Left lung (tissue), 10 donors: ENCODE results near the gene PAK5. TPM values are rescaled to one million over a fixed set of nuclear protein-coding genes. Genes with fewer than 3 reads are reported as not detected.

ENCODE experiments used
- ATAC-seq: fragments of 200-7000 bp; cut with Tn5 transposase; one replicate; pipeline ENCODE4 v1.9.1; 2020; ENCODE audit warnings: moderate library complexity
- DNase-seq, 4 donors: peaks; one replicate each; pipeline ENCODE4 v3.0.0-alpha.2; 2013 to 2020
- H3K27ac ChIP-seq, 2 donors: fragments of 200-600 bp; sonication (generic) in 1 of 2; one replicate each; pipeline versions ENCODE4 v1.5.0 to v1.8.0; 2020 to 2021
- H3K27me3 ChIP-seq, 2 donors: fragments of 200-600 bp; sonication (generic) in 1 of 2; one replicate each; pipeline versions ENCODE4 v1.5.0 to v1.8.0; 2020 to 2021
- H3K36me3 ChIP-seq, 2 donors: fragments of 200-600 bp; sonication (generic) in 1 of 2; one replicate each; pipeline versions ENCODE4 v1.5.0 to v1.8.0; 2020 to 2021
- H3K4me1 ChIP-seq, 2 donors: fragments of 200-600 bp; one replicate each; pipeline ENCODE4 v1.8.0; 2021
- H3K4me3 ChIP-seq, 2 donors: fragments of 200-600 bp; sonication (generic) in 1 of 2; one replicate each; pipeline versions ENCODE4 v1.5.0 to v1.8.0; 2020 to 2021; ENCODE audit warnings: mild to moderate bottlenecking in 1 of 2
- H3K9me3 ChIP-seq, 2 donors: fragments of 200-600 bp; sonication (generic) in 1 of 2; one replicate each; pipeline versions ENCODE4 v1.5.0 to v1.8.0; 2020 to 2021
- intact Hi-C, 2 donors: fragments of 100-400 bp; cut with DNase I; formaldehyde crosslinking; loops; one replicate each; pipeline versions ENCODE4 v1.11.2 to v1.14.2; 2022
- polyA plus RNA-seq, 6 donors: library from polyadenylated mRNA; unstranded; fragments of 120-200 nt; gene quantifications; one replicate each; pipeline ENCODE4 v1.2.1, GENCODE V29; 2013; ENCODE audit not compliant: insufficient read length in 6 of 6
- total RNA-seq, 2 donors: library from RNA; stranded (reverse); fragmentation: NEBNext Ultra II Directional; extraction: Animal tissue kit (Norgen Biotek cat#: 25700); gene quantifications; one replicate each; pipeline ENCODE4 v1.2.1, GENCODE V29; 2021
- TF ChIP-seq, protein P1 (sequence below), 2 donors: fragments of 200-600 bp; sonication (generic) in 1 of 2; IDR thresholded peaks; one replicate each; pipeline versions ENCODE4 v1.5.0 to v1.8.0; 2021; ENCODE audit warnings: antibody characterized with exemption in 2 of 2
- donor health status: DM: no; HTN: yes; CAD: no.
- donor health status: DM: no; HTN: no; CAD: no.

PAK5 gene
- total and polyA plus RNA-seq, 8 donors: 0.15 to 0.46 (median 0.38) TPM; not detected in 1

DNA sequence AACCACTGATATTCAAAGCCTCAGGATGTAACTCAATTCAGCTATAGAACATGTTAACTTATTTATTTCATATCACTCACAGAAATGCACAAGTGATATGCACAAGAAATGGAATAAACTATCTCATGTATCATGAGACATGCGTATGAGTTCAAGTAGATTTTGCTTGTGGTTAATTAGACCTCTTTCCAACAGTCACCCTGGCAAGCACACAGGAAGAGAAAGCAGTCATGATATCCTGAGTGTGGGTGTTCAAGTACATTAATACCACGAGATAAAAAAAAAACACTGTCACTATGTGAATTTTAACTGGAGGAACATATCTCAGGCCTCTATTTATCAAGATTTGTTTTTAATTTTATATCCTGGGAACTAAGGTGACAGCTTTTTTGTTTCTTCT lies 260.3 kb downstream of the PAK5 start:
- no peak for ATAC-seq

DNA sequence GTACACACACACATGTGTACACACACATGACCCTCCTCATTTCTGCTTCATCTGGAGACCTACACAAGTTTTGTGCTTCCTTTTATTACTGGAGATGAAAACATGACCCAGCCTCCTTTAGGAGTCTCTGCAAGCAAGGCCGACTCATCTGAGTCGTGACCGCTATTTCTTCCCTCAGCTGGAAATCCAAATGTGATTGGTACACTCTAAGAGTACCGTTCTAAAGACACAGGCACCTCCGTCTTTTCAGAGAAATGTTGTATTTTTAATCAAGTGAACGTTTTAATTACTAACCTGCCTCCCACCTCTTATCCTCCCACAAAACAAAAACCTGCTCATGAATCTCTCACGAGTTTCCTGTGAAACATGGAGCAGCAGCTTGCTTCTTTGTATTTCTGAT lies 261.5 kb downstream of the PAK5 start:
- H3K27me3 ChIP-seq: peaks cover 0 to 10% of the 10 kb centered on the region in 2 donors
- no peaks in the 10 kb centered on the region for H3K36me3 ChIP-seq
- no peaks in the 10 kb centered on the region for H3K9me3 ChIP-seq
- intact Hi-C loops: no loop called here
- TF ChIP-seq, protein P1, sequence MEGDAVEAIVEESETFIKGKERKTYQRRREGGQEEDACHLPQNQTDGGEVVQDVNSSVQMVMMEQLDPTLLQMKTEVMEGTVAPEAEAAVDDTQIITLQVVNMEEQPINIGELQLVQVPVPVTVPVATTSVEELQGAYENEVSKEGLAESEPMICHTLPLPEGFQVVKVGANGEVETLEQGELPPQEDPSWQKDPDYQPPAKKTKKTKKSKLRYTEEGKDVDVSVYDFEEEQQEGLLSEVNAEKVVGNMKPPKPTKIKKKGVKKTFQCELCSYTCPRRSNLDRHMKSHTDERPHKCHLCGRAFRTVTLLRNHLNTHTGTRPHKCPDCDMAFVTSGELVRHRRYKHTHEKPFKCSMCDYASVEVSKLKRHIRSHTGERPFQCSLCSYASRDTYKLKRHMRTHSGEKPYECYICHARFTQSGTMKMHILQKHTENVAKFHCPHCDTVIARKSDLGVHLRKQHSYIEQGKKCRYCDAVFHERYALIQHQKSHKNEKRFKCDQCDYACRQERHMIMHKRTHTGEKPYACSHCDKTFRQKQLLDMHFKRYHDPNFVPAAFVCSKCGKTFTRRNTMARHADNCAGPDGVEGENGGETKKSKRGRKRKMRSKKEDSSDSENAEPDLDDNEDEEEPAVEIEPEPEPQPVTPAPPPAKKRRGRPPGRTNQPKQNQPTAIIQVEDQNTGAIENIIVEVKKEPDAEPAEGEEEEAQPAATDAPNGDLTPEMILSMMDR (IDR thresholded peaks at IDR 0.05): no peak
- no peak for ATAC-seq
- H3K4me1 ChIP-seq: no peaks in the 10 kb centered on the region
- no peak overlapping the region for H3K27ac ChIP-seq
- no peak for DNase-seq
- H3K4me3 ChIP-seq: no peak overlapping the region

More for the DNA sequence above, 260.3 kb downstream of the PAK5 start:
- Histone ChIP-seq H3K4me1 (no peaks in the 10 kb centered on the region), H3K27me3 (peaks cover 0 to 10% of the 10 kb centered on the region in 2 donors), H3K27ac (no peak overlapping the region), H3K9me3 (no peaks in the 10 kb centered on the region), H3K4me3 (no peak overlapping the region), H3K36me3 (no peaks in the 10 kb centered on the region)
- no peak for DNase-seq
- intact Hi-C loops: no loop called here
- TF ChIP-seq, protein P1 (IDR thresholded peaks at IDR 0.05): no peak

DNA sequence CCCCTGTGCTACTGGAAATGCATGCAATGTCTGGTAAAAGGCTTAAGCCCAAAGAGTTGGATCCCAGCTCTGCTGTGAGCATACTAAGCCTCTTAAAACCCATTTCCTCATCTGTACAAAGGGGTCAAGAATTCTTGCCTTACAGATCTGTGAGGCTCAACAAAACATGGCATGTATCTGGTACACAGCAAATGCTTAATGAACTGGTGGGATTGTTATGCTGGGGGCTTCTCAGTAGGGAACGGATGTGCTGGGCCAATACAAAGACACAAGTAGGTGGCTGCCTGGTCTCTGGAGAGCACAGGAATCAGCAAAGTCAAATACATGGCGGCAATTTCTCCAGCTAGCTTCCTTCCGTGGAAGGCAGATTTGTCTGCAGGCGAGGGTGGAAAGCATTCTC lies 262.2 kb downstream of the PAK5 start:
- intact Hi-C loops: no loop called here
- H3K27ac ChIP-seq: no peak overlapping the region
- TF ChIP-seq, protein P1 (IDR thresholded peaks at IDR 0.05): no peak
- DNase-seq (no peak), ATAC-seq (no peak)
- H3K36me3 ChIP-seq: no peaks in the 10 kb centered on the region
- H3K4me1 ChIP-seq: no peaks in the 10 kb centered on the region
- H3K4me3 ChIP-seq: no peak overlapping the region
- H3K9me3 ChIP-seq: no peaks in the 10 kb centered on the region
- H3K27me3 ChIP-seq: peaks cover 0 to 10% of the 10 kb centered on the region in 2 donors

DNA sequence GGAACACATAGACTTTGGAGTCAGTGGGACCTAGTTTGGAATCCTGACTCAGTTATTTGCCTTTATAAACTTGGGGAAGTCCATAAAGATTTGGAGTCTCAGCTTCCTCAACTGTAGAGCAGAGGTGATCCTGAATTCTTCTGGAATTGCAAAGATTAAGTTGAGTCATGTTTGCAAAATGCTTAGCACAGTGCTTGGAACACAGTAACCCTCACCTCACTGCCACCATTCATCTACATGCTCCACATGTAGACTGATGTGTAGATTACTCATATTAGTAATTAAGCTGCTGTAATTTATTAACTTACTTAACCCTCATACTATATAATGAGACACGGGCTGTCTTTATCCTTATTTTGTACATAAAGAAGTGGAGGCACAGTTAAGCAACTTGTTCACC lies 263.0 kb downstream of the PAK5 start:
- intact Hi-C loops: no loop called here
- no peaks in the 10 kb centered on the region for H3K9me3 ChIP-seq
- ATAC-seq (no peak), DNase-seq (no peak)
- no peaks in the 10 kb centered on the region for H3K36me3 ChIP-seq
- peaks cover 0 to 10% of the 10 kb centered on the region in 2 donors for H3K27me3 ChIP-seq
- H3K27ac ChIP-seq: no peak overlapping the region
- no peak overlapping the region for H3K4me3 ChIP-seq
- H3K4me1 ChIP-seq: no peaks in the 10 kb centered on the region
- TF ChIP-seq, protein P1 (IDR thresholded peaks at IDR 0.05): no peak

- Histone ChIP-seq H3K9me3 (no peaks in the 10 kb centered on the region), H3K27ac (no peak overlapping the region), H3K36me3 (no peaks in the 10 kb centered on the region), H3K4me3 (no peak overlapping the region), H3K27me3 (peaks cover 0 to 10% of the 10 kb centered on the region in 2 donors), H3K4me1 (no peaks in the 10 kb centered on the region)
- intact Hi-C loops: no loop called here
- DNase-seq (no peak), ATAC-seq (no peak)
- TF ChIP-seq, protein P1 (IDR thresholded peaks at IDR 0.05): no peak
These were observed 264.1 kb downstream of the PAK5 start for GRCh38 chr20:9574776-9575175.
